GM23338 (cell line): Measurements from ENCODE around the gene NUAK2. TPM values are rescaled to one million over a fixed set of nuclear protein-coding genes. Genes with fewer than 3 reads are reported as not detected.
A peak's percentile ranks its signal among the peaks of the same experiment; 100 is the strongest.

Experiments used
- ATAC-seq: fragments of 200-7000 bp; cut with Tn5 transposase; 3 replicates; pipeline ENCODE4 v1.9.1; 2020
- DNase-seq: peaks from one replicate; pipeline ENCODE4 v3.0.0-alpha.2; 2015; ENCODE audit warnings: low spot score
- H2AFZ ChIP-seq: fragments of 200-600 bp; sonication (generic); 2 replicates; pipeline ENCODE4 v1.8.0; 2016; ENCODE audit warnings: antibody characterized with exemption, mild to moderate bottlenecking, moderate library complexity
- H3F3A ChIP-seq: fragments of 200-600 bp; sonication (generic); replicated peaks from 2 replicates; pipeline ENCODE4 v1.8.0; 2017; ENCODE audit warnings: antibody characterized with exemption, mixed run types, low read depth
- H3K27ac ChIP-seq: fragments of 200-600 bp; sonication (generic); 2 replicates; pipeline ENCODE4 v1.6.1; 2016; ENCODE audit warnings: low read depth
- H3K27me3 ChIP-seq: fragments of 200-600 bp; sonication (generic); 2 replicates; pipeline ENCODE4 v1.8.0; 2016; ENCODE audit warnings: mild to moderate bottlenecking, mixed run types, moderate library complexity; ENCODE audit not compliant: insufficient read depth
- H3K36me3 ChIP-seq: fragments of 200-600 bp; sonication (generic); 2 replicates; pipeline ENCODE4 v1.8.0; 2016; ENCODE audit warnings: mild to moderate bottlenecking; ENCODE audit not compliant: insufficient read depth
- H3K4me1 ChIP-seq: fragments of 200-600 bp; sonication (generic); 2 replicates; pipeline ENCODE4 v1.8.0; 2016; ENCODE audit warnings: mild to moderate bottlenecking, moderate library complexity; ENCODE audit not compliant: insufficient read depth
- H3K4me2 ChIP-seq: fragments of 200-600 bp; sonication (generic); 2 replicates; pipeline ENCODE4 v1.7.1; 2017; ENCODE audit warnings: mixed run types
- H3K4me3 ChIP-seq: fragments of 200-600 bp; sonication (generic); 2 replicates; pipeline ENCODE4 v1.6.1; 2016; ENCODE audit warnings: mixed run types
- H3K79me2 ChIP-seq: fragments of 200-600 bp; sonication (generic); replicated peaks from 2 replicates; pipeline ENCODE4 v1.8.0; 2017; ENCODE audit warnings: mild to moderate bottlenecking; ENCODE audit not compliant: insufficient read depth
- H3K9me2 ChIP-seq: fragments of 200-600 bp; sonication (generic); 2 replicates; pipeline ENCODE4 v1.8.0; 2017; ENCODE audit not compliant: insufficient read depth
- H4K20me1 ChIP-seq: fragments of 200-600 bp; sonication (generic); replicated peaks from 2 replicates; pipeline ENCODE4 v1.8.0; 2017; ENCODE audit warnings: mild to moderate bottlenecking; ENCODE audit not compliant: insufficient read depth
- H3K27ac Mint-ChIP-seq: 2 replicates; pipeline ENCODE4 v1.8.0; 2020; ENCODE audit warnings: inconsistent platforms, mild to moderate bottlenecking, moderate library complexity, mixed read lengths
- H3K27me3 Mint-ChIP-seq: 3 replicates; pipeline ENCODE4 v1.8.0; 2022; ENCODE audit warnings: low read depth, mild to moderate bottlenecking, moderate library complexity, mixed read lengths, inconsistent platforms; ENCODE audit not compliant: insufficient read depth, poor library complexity
- H3K36me3 Mint-ChIP-seq: 3 replicates; pipeline ENCODE4 v1.8.0; 2021; ENCODE audit warnings: low read depth, mild to moderate bottlenecking, inconsistent platforms, moderate library complexity, mixed read lengths
- H3K4me1 Mint-ChIP-seq: 3 replicates; pipeline ENCODE4 v1.8.0; 2020; ENCODE audit warnings: mild to moderate bottlenecking, inconsistent platforms, mixed read lengths
- H3K4me3 Mint-ChIP-seq: 3 replicates; pipeline ENCODE4 v1.8.0; 2021; ENCODE audit warnings: moderate library complexity, mild to moderate bottlenecking, inconsistent platforms, mixed read lengths
- H3K9me3 Mint-ChIP-seq: 3 replicates; pipeline ENCODE4 v1.8.0; 2020; ENCODE audit warnings: moderate library complexity, mild to moderate bottlenecking, inconsistent platforms, mixed read lengths
- CREB1 ChIP-seq: fragments of 250-450 bp; sonication (Bioruptor Pico); IDR thresholded peaks from 2 replicates; pipeline ENCODE4 v1.5.0; 2020; ENCODE audit warnings: low read depth, mild to moderate bottlenecking, moderate library complexity
- CTCF ChIP-seq, 2 experiments: fragments of 200-600 bp in 1 of 2; sonication (generic) in 1 of 2; conservative IDR thresholded peaks; 2 replicates each; pipeline versions ENCODE4 v1.5.1 to v1.6.1; 2016 to 2017; ENCODE audit warnings: antibody characterized with exemption in 2 of 2, low read depth in 2 of 2, mild to moderate bottlenecking in 2 of 2, moderate library complexity in 1 of 2
- ETS1 ChIP-seq: IDR thresholded peaks from 2 replicates; pipeline ENCODE4 v1.6.1; 2016; ENCODE audit warnings: antibody characterized with exemption
- EZH2 ChIP-seq: fragments of 200-600 bp; sonication (generic); IDR thresholded peaks from one replicate; pipeline ENCODE4 v1.8.0; 2017; ENCODE audit warnings: antibody characterized with exemption, mild to moderate bottlenecking, low read depth; ENCODE audit not compliant: unreplicated experiment
- EZH2phosphoT487 ChIP-seq: fragments of 200-600 bp; sonication (generic); IDR thresholded peaks from one replicate; pipeline ENCODE4 v1.8.1; 2018; ENCODE audit warnings: antibody characterized with exemption; ENCODE audit not compliant: unreplicated experiment
- JUNB ChIP-seq: IDR thresholded peaks from one replicate; pipeline ENCODE4 v1.6.1; 2016; ENCODE audit warnings: antibody characterized with exemption; ENCODE audit not compliant: unreplicated experiment
- NANOG ChIP-seq: IDR thresholded peaks from 2 replicates; pipeline ENCODE4 v1.6.1; 2016; ENCODE audit warnings: antibody characterized with exemption, borderline replicate concordance
- POLR2AphosphoS5 ChIP-seq: IDR thresholded peaks from 2 replicates; pipeline ENCODE4 v1.6.1; 2016; ENCODE audit warnings: antibody characterized with exemption, low read depth
- STAT1 ChIP-seq: IDR thresholded peaks from one replicate; pipeline ENCODE4 v1.6.1; 2016; ENCODE audit warnings: antibody characterized with exemption; ENCODE audit not compliant: unreplicated experiment
- ZNF114 ChIP-seq: fragments of 250-450 bp; sonication (Bioruptor Pico); IDR thresholded peaks from 2 replicates; pipeline ENCODE4 v1.5.0; 2020; ENCODE audit warnings: mild to moderate bottlenecking, moderate library complexity
- ZNF331 ChIP-seq: fragments of 250-450 bp; sonication (Bioruptor Pico); IDR thresholded peaks from 2 replicates; pipeline ENCODE4 v1.5.0; 2020; ENCODE audit warnings: low read depth, mild to moderate bottlenecking, moderate library complexity
- polyA plus RNA-seq: library from polyadenylated mRNA; unstranded; fragments of >200 nt; fragmentation: Nextera tagmentation; extraction: Ambion mirVana; gene quantifications from 2 replicates; pipeline ENCODE4 v1.2.1, GENCODE V29; 2016
- total RNA-seq: library from RNA; depleted of rRNA; stranded (reverse); fragments of >200 nt; shearing (Covaris generic); gene quantifications from 2 replicates; pipeline ENCODE4 v1.2.3, GENCODE V29; 2014
- TF ChIP-seq, protein P1 (sequence below): IDR thresholded peaks from one replicate; pipeline ENCODE4 v1.6.1; 2018; ENCODE audit warnings: antibody characterized with exemption; ENCODE audit not compliant: unreplicated experiment
- TF ChIP-seq, protein P2 (sequence below): fragments of 250-450 bp; sonication (Bioruptor Pico); IDR thresholded peaks from 2 replicates; pipeline ENCODE4 v1.5.0; 2020; ENCODE audit warnings: mild to moderate bottlenecking, moderate library complexity

NUAK2 gene
- total and polyA plus RNA-seq, 2 experiments from 2014 or later: 7.8 to 15.3 TPM

GRCh38 chr1:205260948-205261732 is 60.4 kb downstream of the NUAK2 start:
- TF ChIP-seq ETS1: no peak
- no peak for TF ChIP-seq CTCF (conservative IDR thresholded peaks at IDR 0.05; ENCODE audit: low read depth in 2 of 2)
- TF ChIP-seq ZNF114 (CRISPR knock-in tag): no peak
- TF ChIP-seq EZH2: no peak
- TF ChIP-seq NANOG: no peak
- no peak for TF ChIP-seq JUNB
- TF ChIP-seq STAT1: no peak
- no peak for TF ChIP-seq CREB1 (CRISPR knock-in tag)
- no peak for TF ChIP-seq POLR2AphosphoS5
- TF ChIP-seq ZNF331 (CRISPR knock-in tag): no peak
- TF ChIP-seq, protein P1, sequence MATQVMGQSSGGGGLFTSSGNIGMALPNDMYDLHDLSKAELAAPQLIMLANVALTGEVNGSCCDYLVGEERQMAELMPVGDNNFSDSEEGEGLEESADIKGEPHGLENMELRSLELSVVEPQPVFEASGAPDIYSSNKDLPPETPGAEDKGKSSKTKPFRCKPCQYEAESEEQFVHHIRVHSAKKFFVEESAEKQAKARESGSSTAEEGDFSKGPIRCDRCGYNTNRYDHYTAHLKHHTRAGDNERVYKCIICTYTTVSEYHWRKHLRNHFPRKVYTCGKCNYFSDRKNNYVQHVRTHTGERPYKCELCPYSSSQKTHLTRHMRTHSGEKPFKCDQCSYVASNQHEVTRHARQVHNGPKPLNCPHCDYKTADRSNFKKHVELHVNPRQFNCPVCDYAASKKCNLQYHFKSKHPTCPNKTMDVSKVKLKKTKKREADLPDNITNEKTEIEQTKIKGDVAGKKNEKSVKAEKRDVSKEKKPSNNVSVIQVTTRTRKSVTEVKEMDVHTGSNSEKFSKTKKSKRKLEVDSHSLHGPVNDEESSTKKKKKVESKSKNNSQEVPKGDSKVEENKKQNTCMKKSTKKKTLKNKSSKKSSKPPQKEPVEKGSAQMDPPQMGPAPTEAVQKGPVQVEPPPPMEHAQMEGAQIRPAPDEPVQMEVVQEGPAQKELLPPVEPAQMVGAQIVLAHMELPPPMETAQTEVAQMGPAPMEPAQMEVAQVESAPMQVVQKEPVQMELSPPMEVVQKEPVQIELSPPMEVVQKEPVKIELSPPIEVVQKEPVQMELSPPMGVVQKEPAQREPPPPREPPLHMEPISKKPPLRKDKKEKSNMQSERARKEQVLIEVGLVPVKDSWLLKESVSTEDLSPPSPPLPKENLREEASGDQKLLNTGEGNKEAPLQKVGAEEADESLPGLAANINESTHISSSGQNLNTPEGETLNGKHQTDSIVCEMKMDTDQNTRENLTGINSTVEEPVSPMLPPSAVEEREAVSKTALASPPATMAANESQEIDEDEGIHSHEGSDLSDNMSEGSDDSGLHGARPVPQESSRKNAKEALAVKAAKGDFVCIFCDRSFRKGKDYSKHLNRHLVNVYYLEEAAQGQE: no peak
- no peak for TF ChIP-seq EZH2phosphoT487
- TF ChIP-seq, protein P2, sequence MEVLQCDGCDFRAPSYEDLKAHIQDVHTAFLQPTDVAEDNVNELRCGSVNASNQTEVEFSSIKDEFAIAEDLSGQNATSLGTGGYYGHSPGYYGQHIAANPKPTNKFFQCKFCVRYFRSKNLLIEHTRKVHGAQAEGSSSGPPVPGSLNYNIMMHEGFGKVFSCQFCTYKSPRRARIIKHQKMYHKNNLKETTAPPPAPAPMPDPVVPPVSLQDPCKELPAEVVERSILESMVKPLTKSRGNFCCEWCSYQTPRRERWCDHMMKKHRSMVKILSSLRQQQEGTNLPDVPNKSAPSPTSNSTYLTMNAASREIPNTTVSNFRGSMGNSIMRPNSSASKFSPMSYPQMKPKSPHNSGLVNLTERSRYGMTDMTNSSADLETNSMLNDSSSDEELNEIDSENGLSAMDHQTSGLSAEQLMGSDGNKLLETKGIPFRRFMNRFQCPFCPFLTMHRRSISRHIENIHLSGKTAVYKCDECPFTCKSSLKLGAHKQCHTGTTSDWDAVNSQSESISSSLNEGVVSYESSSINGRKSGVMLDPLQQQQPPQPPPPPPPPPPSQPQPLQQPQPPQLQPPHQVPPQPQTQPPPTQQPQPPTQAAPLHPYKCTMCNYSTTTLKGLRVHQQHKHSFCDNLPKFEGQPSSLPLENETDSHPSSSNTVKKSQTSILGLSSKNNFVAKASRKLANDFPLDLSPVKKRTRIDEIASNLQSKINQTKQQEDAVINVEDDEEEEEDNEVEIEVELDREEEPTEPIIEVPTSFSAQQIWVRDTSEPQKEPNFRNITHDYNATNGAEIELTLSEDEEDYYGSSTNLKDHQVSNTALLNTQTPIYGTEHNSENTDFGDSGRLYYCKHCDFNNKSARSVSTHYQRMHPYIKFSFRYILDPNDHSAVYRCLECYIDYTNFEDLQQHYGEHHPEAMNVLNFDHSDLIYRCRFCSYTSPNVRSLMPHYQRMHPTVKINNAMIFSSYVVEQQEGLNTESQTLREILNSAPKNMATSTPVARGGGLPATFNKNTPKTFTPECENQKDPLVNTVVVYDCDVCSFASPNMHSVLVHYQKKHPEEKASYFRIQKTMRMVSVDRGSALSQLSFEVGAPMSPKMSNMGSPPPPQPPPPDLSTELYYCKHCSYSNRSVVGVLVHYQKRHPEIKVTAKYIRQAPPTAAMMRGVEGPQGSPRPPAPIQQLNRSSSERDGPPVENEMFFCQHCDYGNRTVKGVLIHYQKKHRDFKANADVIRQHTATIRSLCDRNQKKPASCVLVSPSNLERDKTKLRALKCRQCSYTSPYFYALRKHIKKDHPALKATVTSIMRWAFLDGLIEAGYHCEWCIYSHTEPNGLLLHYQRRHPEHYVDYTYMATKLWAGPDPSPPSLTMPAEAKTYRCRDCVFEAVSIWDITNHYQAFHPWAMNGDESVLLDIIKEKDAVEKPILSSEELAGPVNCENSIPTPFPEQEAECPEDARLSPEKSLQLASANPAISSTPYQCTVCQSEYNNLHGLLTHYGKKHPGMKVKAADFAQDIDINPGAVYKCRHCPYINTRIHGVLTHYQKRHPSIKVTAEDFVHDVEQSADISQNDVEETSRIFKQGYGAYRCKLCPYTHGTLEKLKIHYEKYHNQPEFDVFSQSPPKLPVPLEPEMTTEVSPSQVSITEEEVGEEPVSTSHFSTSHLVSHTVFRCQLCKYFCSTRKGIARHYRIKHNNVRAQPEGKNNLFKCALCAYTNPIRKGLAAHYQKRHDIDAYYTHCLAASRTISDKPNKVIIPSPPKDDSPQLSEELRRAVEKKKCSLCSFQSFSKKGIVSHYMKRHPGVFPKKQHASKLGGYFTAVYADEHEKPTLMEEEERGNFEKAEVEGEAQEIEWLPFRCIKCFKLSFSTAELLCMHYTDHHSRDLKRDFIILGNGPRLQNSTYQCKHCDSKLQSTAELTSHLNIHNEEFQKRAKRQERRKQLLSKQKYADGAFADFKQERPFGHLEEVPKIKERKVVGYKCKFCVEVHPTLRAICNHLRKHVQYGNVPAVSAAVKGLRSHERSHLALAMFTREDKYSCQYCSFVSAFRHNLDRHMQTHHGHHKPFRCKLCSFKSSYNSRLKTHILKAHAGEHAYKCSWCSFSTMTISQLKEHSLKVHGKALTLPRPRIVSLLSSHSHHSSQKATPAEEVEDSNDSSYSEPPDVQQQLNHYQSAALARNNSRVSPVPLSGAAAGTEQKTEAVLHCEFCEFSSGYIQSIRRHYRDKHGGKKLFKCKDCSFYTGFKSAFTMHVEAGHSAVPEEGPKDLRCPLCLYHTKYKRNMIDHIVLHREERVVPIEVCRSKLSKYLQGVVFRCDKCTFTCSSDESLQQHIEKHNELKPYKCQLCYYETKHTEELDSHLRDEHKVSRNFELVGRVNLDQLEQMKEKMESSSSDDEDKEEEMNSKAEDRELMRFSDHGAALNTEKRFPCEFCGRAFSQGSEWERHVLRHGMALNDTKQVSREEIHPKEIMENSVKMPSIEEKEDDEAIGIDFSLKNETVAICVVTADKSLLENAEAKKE (CRISPR knock-in tag): no peak
- Histone ChIP-seq H3K36me3 (no peaks in the 10 kb centered on the region), H3F3A (no peaks in the 10 kb centered on the region), H3K27me3 (no peaks in the 10 kb centered on the region), H4K20me1 (no peaks in the 10 kb centered on the region), H3K4me1 (peaks cover 16% of the 10 kb centered on the region), H3K4me2 (no peak overlapping the region), H3K79me2 (no peaks in the 10 kb centered on the region), H2AFZ (no peak overlapping the region), H3K27ac (0 out of 2 replicates have a peak overlapping the region, but pooled peaks have one; percentile 59), H3K4me3 (no peak overlapping the region), H3K9me2 (no peaks in the 10 kb centered on the region)
- ATAC-seq (no peak), DNase-seq (no peak)
- H3K27ac Mint-ChIP-seq: no peak overlapping the region
- H3K4me1 Mint-ChIP-seq: peaks cover 34% of the 10 kb centered on the region
- no peaks in the 10 kb centered on the region for H3K36me3 Mint-ChIP-seq
- no peak overlapping the region for H3K4me3 Mint-ChIP-seq
- peaks cover 8% of the 10 kb centered on the region for H3K27me3 Mint-ChIP-seq
- no peaks in the 10 kb centered on the region for H3K9me3 Mint-ChIP-seq
